Right lobe of liver (tissue), 6 donors: ENCODE results near the gene BRD4. TPM values are rescaled to one million over a fixed set of nuclear protein-coding genes. Genes with fewer than 3 reads are reported as not detected.

Source experiments
- ATAC-seq, 4 donors: fragments of 200-7000 bp; cut with Tn5 transposase; one replicate each; pipeline ENCODE4 v1.9.1; 2020; ENCODE audit warnings: mild to moderate bottlenecking in 4 of 4, moderate library complexity in 4 of 4
- DNase-seq, 3 donors: peaks; one replicate each; pipeline ENCODE4 v3.0.0-alpha.2; 2020
- H3K27ac ChIP-seq, 3 donors: fragments of 200-600 bp; one replicate each; pipeline ENCODE4 v1.8.0; 2022
- H3K27me3 ChIP-seq, 2 donors: fragments of 200-600 bp; one replicate each; pipeline ENCODE4 v1.8.0; 2022
- H3K36me3 ChIP-seq, 4 donors: fragments of 200-600 bp; sonication (generic) in 1 of 4; one replicate each; pipeline versions ENCODE4 v1.5.1 to v1.8.0; 2017 to 2022; ENCODE audit warnings: control low read depth in 1 of 4
- H3K4me1 ChIP-seq, 4 donors: fragments of 200-600 bp; sonication (generic) in 1 of 4; one replicate each; pipeline versions ENCODE4 v1.5.1 to v1.8.0; 2017 to 2022; ENCODE audit warnings: control low read depth in 1 of 4
- H3K4me3 ChIP-seq, 3 donors: fragments of 200-600 bp; one replicate each; pipeline ENCODE4 v1.8.0; 2022
- H3K9me3 ChIP-seq, 4 donors: fragments of 200-600 bp; sonication (generic) in 1 of 4; one replicate each; pipeline versions ENCODE4 v1.5.1 to v1.8.0; 2017 to 2022; ENCODE audit warnings: control low read depth in 1 of 4
- CTCF ChIP-seq, 4 donors: fragments of 200-600 bp in 3 of 4; fragments of 450-650 bp in 1 of 4; IDR thresholded peaks; one replicate each; pipeline versions ENCODE4 v1.5.1 to v1.8.0; 2016 to 2022; ENCODE audit warnings: antibody characterized with exemption in 4 of 4, mild to moderate bottlenecking in 2 of 4
- POLR2A ChIP-seq: fragments of 450-650 bp; IDR thresholded peaks from one replicate; pipeline ENCODE4 v1.6.1; 2017; ENCODE audit warnings: antibody characterized with exemption, mild to moderate bottlenecking
- WGBS: methylation state at CpG from one replicate; pipeline ENCODE4 v1.1.6; 2018; ENCODE audit warnings: low coverage, low lambda C conversion rate; ENCODE audit not compliant: insufficient coverage; ENCODE audit errors: missing lambda C conversion rate; 5-methylcytosine and 5-hydroxymethylcytosine counted together
- intact Hi-C, 2 donors: fragments of 100-400 bp; cut with DNase I; formaldehyde crosslinking; loops; one replicate each; pipeline versions ENCODE4 v1.11.2 to v1.14.1; 2022
- long read RNA-seq: library from polyadenylated mRNA; unstranded; transcript quantifications from one replicate; pipeline ENCODE4 v2.0.0, GENCODE V29; 2019
- total RNA-seq, 6 experiments: library from RNA; depleted of rRNA in 2 of 6; stranded (reverse); fragments of >200 nt in 2 of 6; fragmentation: NEBNext Ultra II Directional in 3 of 6; extraction: Animal tissue kit (Norgen Biotek cat#: 25700) in 3 of 6; gene quantifications; one replicate each; pipeline versions ENCODE4 v1.1.0 to v1.2.4, GENCODE V29; 2016 to 2023
- donor health status: DM: no; HTN: yes; CAD: no.
- donor health status: DM: no; HTN: no; CAD: no.
- donor health status: DM: no; HTN: no; CAD: no.
- donor health status: DM: no; HTN: yes; CAD: no.
- donor health status: DM: no; HTN: yes; CAD: no.

Gene BRD4
- total RNA-seq = 10 to 100 TPM; 20.0 to 52.6 (median 40.6) TPM
- long read RNA-seq, partial matches to known transcripts = 1 of 3 reads
- long read RNA-seq, other reads (novel, unspliced or antisense) = 2 of 3 reads

GRCh38 chr19:15332311-15332996 lies at the start of gene BRD4:
Gene BRD4, minus strand, starts transcription at chr19:15332539. Its CDS starts 59,440 bp downstream, at chr19:15273099.
- peak within 1 kb of the TSS; percentile 71 to 96 (median 89) for H3K4me3 ChIP-seq
- H3K27me3 ChIP-seq = no peaks in the 10 kb centered on the region
- ATAC-seq (peak; percentile 71 to 79 (median 76)), DNase-seq (peak; percentile 75 to 85 (median 81))
- H3K27ac ChIP-seq = peak within 1 kb of the TSS; percentile 87 to 94 (median 90)
- no peaks in the 10 kb centered on the region for H3K9me3 ChIP-seq
- no peaks in the 10 kb centered on the region for H3K36me3 ChIP-seq
- H3K4me1 ChIP-seq = peaks cover 0 to 35% (median 14%) of the 10 kb centered on the region in 4 donors
- TF ChIP-seq POLR2A = no peak
- no peak for TF ChIP-seq CTCF (IDR thresholded peaks at IDR 0.05)
- intact Hi-C loops = no loop called here
- WGBS = 0% methylated on average over 31 of the region's 81 CpGs

GRCh38 chr19:15381864-15382263 lies 49.5 kb upstream of the BRD4 start:
- Histone ChIP-seq H3K4me3 (no peak overlapping the region), H3K27me3 (no peaks in the 10 kb centered on the region), H3K27ac (no peak overlapping the region), H3K4me1 (peaks cover 0 to 18% (median 3%) of the 10 kb centered on the region in 4 donors), H3K36me3 (peaks cover 0 to 10% (median 0%) of the 10 kb centered on the region in 4 donors), H3K9me3 (no peaks in the 10 kb centered on the region)
- DNase-seq = no peak
- 98% methylated on average over 6 of the region's 6 CpGs for WGBS
- intact Hi-C loops = no loop called here
- TF ChIP-seq POLR2A (no peak), CTCF (IDR thresholded peaks at IDR 0.05) (no peak)
- ATAC-seq = no peak

GRCh38 chr19:15381429-15381828 lies 49.1 kb upstream of the BRD4 start:
- no peaks in the 10 kb centered on the region for H3K9me3 ChIP-seq
- intact Hi-C loops = no loop called here
- no peak for TF ChIP-seq POLR2A
- WGBS = 68% methylated on average over 2 of the region's 2 CpGs
- H3K27me3 ChIP-seq = no peaks in the 10 kb centered on the region
- no peak overlapping the region for H3K4me3 ChIP-seq
- DNase-seq = no peak
- no peak for ATAC-seq
- no peak overlapping the region for H3K27ac ChIP-seq
- H3K36me3 ChIP-seq = peaks cover 0 to 8% (median 0%) of the 10 kb centered on the region in 4 donors
- peaks cover 0 to 23% (median 5%) of the 10 kb centered on the region in 4 donors for H3K4me1 ChIP-seq

- peak overlapping the region; percentile 67 to 98 (median 93) for H3K27ac ChIP-seq
- peaks cover 0 to 3% (median 0%) of the 10 kb centered on the region in 4 donors for H3K36me3 ChIP-seq
- TF ChIP-seq CTCF (IDR thresholded peaks at IDR 0.05) (no peak), POLR2A (no peak)
- no peaks in the 10 kb centered on the region for H3K9me3 ChIP-seq
- no peaks in the 10 kb centered on the region for H3K27me3 ChIP-seq
- no CpG with 5 or more reads among the region's 56 CpGs for WGBS
- intact Hi-C loops = loop anchor here in 1 of 2 donors (10.0 kb wide), 1 partner anchor 115 kb away; no protein-coding TSS in a partner anchor
- DNase-seq (peak in 2 of 3 donors; percentile 72 to 73), ATAC-seq (peak; percentile 7 to 25 (median 14))
- peak overlapping the region; percentile 78 to 95 (median 94) for H3K4me3 ChIP-seq
- H3K4me1 ChIP-seq = peaks cover 0 to 36% (median 13%) of the 10 kb centered on the region in 4 donors
Observed at GRCh38 chr19:15379999-15380647, 47.8 kb upstream of the BRD4 start.
